Measurements from ENCODE around the gene KCNQ5. TPM values are rescaled to one million over a fixed set of nuclear protein-coding genes. Genes with fewer than 3 reads are reported as not detected.

Gene KCNQ5
- total RNA-seq, 1 donor from 2014 or later, result 0.11 TPM

GRCh38 chr6:72953971-72954381 lies 332.1 kb downstream of the KCNQ5 start:
- TF ChIP-seq, protein P1, sequence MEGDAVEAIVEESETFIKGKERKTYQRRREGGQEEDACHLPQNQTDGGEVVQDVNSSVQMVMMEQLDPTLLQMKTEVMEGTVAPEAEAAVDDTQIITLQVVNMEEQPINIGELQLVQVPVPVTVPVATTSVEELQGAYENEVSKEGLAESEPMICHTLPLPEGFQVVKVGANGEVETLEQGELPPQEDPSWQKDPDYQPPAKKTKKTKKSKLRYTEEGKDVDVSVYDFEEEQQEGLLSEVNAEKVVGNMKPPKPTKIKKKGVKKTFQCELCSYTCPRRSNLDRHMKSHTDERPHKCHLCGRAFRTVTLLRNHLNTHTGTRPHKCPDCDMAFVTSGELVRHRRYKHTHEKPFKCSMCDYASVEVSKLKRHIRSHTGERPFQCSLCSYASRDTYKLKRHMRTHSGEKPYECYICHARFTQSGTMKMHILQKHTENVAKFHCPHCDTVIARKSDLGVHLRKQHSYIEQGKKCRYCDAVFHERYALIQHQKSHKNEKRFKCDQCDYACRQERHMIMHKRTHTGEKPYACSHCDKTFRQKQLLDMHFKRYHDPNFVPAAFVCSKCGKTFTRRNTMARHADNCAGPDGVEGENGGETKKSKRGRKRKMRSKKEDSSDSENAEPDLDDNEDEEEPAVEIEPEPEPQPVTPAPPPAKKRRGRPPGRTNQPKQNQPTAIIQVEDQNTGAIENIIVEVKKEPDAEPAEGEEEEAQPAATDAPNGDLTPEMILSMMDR (IDR thresholded peaks at IDR 0.05; ENCODE audit: borderline replicate concordance), result no peak
- H3K9me3 ChIP-seq (replicated peaks), result no peaks in the 10 kb centered on the region
- no peaks in the 10 kb centered on the region for H3K36me3 ChIP-seq
- H3K4me3 ChIP-seq, result no peak overlapping the region
- no peaks in the 10 kb centered on the region for H3K27me3 ChIP-seq (ENCODE audit: low read depth)
- no peak for DNase-seq
- H3K4me1 ChIP-seq, result no peaks in the 10 kb centered on the region
- H3K27ac ChIP-seq (replicated peaks), result no peak overlapping the region
- intact Hi-C loops (cut with micrococcal nuclease), result no loop called here

DNA sequence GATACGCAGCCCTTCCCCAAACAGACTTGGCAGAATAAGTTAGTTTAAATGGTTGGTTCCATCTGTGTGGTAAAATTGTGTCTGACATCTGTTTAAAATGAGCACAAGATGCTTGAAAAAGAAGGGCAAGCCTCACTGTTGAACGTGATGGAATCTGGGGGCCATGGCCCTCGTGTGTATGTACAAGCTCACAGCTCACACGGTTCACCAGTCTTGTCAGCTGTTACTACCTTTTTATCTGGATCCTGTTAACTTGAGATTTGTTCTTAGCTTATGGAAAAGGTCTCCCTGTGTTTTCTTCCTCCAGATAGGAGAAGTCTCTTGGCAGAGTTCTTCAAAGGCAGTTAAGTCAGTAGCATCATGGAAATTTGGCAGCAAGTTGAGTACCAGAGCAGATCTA lies 332.9 kb downstream of the KCNQ5 start:
- Histone ChIP-seq H3K9me3 (replicated peaks) (no peaks in the 10 kb centered on the region), H3K4me1 (no peaks in the 10 kb centered on the region), H3K4me3 (no peak overlapping the region), H3K36me3 (no peaks in the 10 kb centered on the region), H3K27me3 (ENCODE audit: low read depth) (no peaks in the 10 kb centered on the region), H3K27ac (replicated peaks) (no peak overlapping the region)
- TF ChIP-seq, protein P1 (IDR thresholded peaks at IDR 0.05; ENCODE audit: borderline replicate concordance), result no peak
- intact Hi-C loops (cut with micrococcal nuclease), result no loop called here
- DNase-seq, result no peak

GRCh38 chr6:72955666-72956065 lies 333.8 kb downstream of the KCNQ5 start:
- Histone ChIP-seq H3K9me3 (replicated peaks) (no peaks in the 10 kb centered on the region), H3K27ac (replicated peaks) (no peak overlapping the region), H3K4me1 (no peaks in the 10 kb centered on the region), H3K36me3 (no peaks in the 10 kb centered on the region), H3K4me3 (no peak overlapping the region), H3K27me3 (ENCODE audit: low read depth) (no peaks in the 10 kb centered on the region)
- intact Hi-C loops (cut with micrococcal nuclease), result no loop called here
- DNase-seq, result no peak
- TF ChIP-seq, protein P1 (IDR thresholded peaks at IDR 0.05; ENCODE audit: borderline replicate concordance), result no peak

DNA sequence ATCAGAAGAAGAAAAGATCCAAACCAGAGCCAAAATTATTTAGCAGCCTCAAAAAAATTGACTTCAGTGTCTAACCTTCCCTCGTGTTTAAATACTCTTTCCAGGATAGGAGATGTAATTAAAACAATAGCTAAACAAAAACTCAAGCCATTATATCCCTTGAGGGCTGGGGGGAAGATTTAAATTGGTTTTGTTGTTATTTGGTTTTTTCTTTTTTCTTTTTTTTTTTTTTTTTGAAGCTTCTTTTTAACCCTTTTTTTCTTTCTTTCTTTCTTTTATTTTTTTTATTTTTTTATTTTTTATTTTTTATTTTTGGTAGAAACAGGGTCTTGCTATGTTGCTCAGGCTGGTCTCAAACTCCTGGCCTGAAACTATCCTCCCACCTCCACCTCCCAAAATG lies 334.4 kb downstream of the KCNQ5 start:
- H3K9me3 ChIP-seq (replicated peaks), result no peaks in the 10 kb centered on the region

DNA sequence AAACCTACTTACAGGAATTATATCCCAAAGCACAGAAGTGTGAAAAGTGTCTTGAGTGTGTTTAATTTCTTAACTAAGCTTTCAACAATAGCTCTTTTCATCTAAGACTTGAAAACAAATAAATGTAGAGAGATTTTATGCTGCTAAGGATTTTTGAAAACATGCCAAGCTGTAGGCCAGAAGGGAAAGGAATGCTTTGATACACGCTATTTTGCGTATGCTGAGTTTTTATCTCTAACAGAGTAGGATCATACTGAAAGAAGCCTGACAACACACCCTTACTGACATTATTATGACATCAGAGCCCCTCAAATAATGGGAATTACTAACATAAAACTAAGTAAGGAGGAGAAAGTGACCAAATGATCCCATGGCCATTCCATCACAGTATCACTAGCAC lies 338.0 kb downstream of the KCNQ5 start:
- no peaks in the 10 kb centered on the region for H3K4me1 ChIP-seq
- no peak overlapping the region for H3K4me3 ChIP-seq
- TF ChIP-seq, protein P1 (IDR thresholded peaks at IDR 0.05; ENCODE audit: borderline replicate concordance), result no peak
- H3K27ac ChIP-seq (replicated peaks), result no peak overlapping the region
- H3K36me3 ChIP-seq, result no peaks in the 10 kb centered on the region
- H3K9me3 ChIP-seq (replicated peaks), result no peaks in the 10 kb centered on the region
- H3K27me3 ChIP-seq (ENCODE audit: low read depth), result no peaks in the 10 kb centered on the region
- no peak for DNase-seq
- intact Hi-C loops (cut with micrococcal nuclease), result no loop called here

More for the DNA sequence above, 334.4 kb downstream of the KCNQ5 start:
- Histone ChIP-seq H3K27me3 (ENCODE audit: low read depth) (no peaks in the 10 kb centered on the region), H3K36me3 (no peaks in the 10 kb centered on the region), H3K27ac (replicated peaks) (no peak overlapping the region), H3K4me3 (no peak overlapping the region), H3K4me1 (no peaks in the 10 kb centered on the region)
- TF ChIP-seq, protein P1 (IDR thresholded peaks at IDR 0.05; ENCODE audit: borderline replicate concordance), result no peak
- intact Hi-C loops (cut with micrococcal nuclease), result no loop called here
- no peak for DNase-seq

DNA sequence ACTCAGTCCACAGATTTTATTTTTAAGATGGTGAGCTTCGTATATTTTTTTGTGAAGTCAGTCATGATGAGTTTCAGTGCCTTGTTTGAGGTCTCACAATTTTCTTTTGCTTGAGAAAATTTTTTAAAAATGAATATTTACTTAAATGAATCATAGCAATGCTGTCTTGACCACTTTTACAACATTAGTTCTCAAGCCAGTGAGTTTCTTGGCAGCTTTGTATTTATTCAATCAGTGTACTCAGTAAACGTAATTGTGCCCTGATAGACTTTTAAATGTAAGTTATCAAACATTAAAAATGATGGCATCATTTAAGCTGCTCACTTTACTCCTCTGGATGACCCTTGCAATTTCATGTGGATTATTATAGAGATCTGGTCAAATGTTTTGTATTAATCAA lies 342.1 kb downstream of the KCNQ5 start:
- DNase-seq, result no peak
- intact Hi-C loops (cut with micrococcal nuclease), result no loop called here
- TF ChIP-seq, protein P1 (IDR thresholded peaks at IDR 0.05; ENCODE audit: borderline replicate concordance), result no peak
- Histone ChIP-seq H3K27ac (replicated peaks) (no peak overlapping the region), H3K9me3 (replicated peaks) (no peaks in the 10 kb centered on the region), H3K4me3 (no peak overlapping the region), H3K4me1 (no peaks in the 10 kb centered on the region), H3K36me3 (no peaks in the 10 kb centered on the region), H3K27me3 (ENCODE audit: low read depth) (no peaks in the 10 kb centered on the region)
